HG03469 (cell line): ENCODE measurements around the gene CC2D2A.
"Not testable (repeated sequence)": the region's sequence is repeated elsewhere in the genome, so short reads cannot be mapped to it uniquely, and the experiment has no call there.

Source experiments
- ATAC-seq: cut with Tn5 transposase; IDR thresholded peaks from one replicate; pipeline ENCODE4 v1.9.1; 2021; ENCODE audit warnings: mild to moderate bottlenecking, moderate library complexity, moderate number of reproducible peaks; ENCODE audit not compliant: unreplicated experiment

Gene CC2D2A

GRCh38 chr4:15513545-15513944 lies 43.9 kb downstream of the CC2D2A start:
- ATAC-seq, result no peak

DNA sequence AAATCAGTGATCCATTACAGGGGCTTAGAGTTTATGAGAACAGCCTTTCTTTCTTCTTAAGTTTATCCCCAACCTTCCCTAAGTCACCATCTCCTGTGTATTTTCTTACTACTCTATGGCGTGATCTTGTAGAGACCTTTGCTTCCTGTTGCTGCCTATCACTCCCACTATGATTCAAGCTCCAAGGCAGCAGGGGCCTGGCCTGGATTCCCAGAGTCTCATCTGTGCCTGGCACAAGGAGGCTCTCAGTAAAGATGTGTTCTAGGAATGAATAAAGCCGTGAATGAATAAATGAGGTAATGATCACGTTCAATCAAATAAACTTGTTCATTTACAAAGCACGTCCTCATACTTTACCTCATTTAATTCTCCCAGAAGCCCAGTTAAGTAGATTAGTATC lies 45.4 kb downstream of the CC2D2A start:
- no peak for ATAC-seq

DNA sequence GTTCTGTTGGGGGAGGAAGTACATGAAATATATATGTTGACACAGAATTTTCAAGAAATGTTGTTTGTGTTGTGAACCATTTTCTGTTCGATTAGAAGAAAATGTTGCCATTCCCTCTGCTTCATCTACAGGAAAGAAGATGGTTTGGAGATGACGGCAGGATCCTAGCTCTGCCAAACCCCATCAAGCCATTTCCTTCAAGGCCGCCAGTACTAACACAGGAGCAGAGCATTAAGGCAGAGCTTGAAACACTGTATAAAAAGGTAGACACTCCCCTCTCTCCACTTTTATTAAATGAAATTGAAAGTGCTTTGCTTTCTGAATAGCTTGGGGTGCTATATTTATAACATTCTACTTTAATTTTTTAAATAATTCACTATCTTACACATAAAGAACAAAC lies 46.8 kb downstream of the CC2D2A start:
- no peak for ATAC-seq

- ATAC-seq, result not testable (repeated sequence)
These were observed 48.0 kb downstream of the CC2D2A start for GRCh38 chr4:15517681-15518080.

- no peak for ATAC-seq
These were observed 51.9 kb downstream of the CC2D2A start for GRCh38 chr4:15521442-15522039.

GRCh38 chr4:15525080-15525479 lies 55.4 kb downstream of the CC2D2A start:
- no peak for ATAC-seq

GRCh38 chr4:15526924-15527592 lies 57.4 kb downstream of the CC2D2A start:
- no peak for ATAC-seq

DNA sequence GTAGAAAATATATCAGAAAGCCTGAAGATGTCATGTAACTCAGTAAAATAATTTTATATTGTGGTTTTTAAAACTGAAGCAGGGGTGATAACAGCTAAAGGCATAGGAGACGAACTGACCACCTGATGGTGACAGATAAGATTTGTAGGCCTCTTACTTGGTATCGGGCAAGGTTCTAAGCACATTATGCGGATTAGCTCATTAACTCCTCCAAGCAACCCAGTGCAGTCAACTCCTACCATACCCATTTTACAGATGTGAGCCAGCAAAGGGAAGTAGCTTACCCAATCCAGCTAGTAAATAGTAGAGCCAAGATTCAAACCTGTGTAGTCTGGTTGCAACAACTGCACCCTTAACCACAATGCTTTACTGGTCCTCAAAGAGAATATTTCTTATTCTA lies 62.1 kb downstream of the CC2D2A start:
- ATAC-seq, result no peak

DNA sequence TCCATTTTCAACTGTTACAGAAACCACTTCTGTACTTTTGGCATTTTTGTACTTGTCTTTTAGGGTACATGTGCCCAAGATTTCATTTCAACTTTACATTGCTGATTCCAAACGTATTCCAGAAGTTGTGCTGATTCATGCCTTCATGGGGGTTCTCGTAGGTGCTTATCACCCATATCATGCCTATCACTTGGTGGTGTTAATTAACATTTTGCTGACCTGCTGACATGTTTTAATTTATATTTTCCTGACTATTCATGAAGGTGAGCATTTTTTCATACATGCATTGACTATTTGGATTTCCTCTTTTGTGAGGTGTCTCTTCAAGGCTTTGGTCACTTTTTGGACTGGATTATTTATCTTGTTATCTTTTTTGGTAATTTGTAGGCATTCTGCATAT lies 64.1 kb downstream of the CC2D2A start:
- ATAC-seq, result no peak

- no peak for ATAC-seq
These were observed 65.9 kb downstream of the CC2D2A start for GRCh38 chr4:15535599-15535998.

DNA sequence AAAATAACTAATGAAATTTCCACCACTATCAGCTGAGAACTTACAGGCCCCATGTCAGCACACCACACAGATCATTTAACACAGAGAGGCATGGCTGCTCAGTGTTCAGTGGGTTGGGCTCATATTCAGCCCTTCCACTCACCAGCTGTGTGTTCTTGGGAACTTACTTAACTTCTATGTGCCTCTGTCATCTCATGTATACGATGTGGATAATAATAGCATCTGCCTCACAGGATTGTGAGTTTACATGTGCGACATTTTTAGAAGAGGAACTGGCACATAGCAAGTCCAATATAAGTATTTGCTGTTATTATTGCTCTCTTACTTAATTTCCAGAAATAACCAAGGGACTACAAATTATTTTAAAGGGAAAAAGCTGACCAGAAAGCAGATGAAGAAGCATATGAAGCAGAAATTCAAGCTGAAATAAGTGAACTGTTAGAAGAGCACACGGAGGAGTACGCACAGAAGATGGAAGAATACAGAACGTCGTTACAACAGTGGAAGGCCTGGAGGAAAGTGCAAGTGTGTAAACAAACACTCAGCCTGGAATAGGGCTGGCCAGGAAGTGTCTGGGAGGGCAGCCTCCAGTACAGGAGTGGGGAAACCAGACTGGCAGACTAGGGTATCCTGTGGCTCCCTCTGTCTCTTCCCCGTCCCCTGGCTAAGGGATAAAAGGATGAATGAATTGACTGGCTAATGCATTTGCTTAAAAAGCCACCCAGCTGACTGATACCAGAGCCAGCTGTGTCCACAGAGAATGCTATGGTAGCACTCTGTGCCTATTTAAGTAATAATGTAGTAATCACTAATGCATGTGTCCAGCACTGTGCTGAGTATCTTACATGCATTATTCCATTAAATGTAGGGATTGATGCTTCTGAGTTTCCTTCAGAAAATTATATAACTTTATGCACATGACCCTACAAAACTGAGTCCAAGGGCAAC lies 67.1 kb downstream of the CC2D2A start:
- no peak for ATAC-seq

GRCh38 chr4:15541941-15542340 lies 72.3 kb downstream of the CC2D2A start:
- no peak for ATAC-seq

DNA sequence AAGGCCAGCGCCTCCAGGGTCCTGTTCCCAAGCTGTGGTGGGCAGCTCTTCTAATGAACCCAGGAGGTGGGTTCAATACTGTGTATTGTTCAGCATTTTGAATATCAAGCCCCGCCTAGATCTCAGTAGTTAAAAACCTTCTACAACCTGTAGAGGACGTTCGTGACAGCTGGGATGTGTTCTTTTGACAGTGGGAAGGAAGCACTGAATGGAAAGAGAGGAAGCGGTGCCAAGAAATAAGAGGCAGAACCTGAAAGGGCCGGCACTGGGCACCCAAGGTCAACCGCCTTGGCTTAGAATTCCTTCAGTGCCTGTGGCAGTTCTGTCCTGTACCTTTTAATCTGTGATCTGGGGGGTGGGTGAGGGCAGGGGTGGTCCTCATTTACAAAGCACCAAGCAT lies 73.1 kb downstream of the CC2D2A start:
- no peak for ATAC-seq

GRCh38 chr4:15543537-15544247 lies 74.0 kb downstream of the CC2D2A start:
- no peak for ATAC-seq

DNA sequence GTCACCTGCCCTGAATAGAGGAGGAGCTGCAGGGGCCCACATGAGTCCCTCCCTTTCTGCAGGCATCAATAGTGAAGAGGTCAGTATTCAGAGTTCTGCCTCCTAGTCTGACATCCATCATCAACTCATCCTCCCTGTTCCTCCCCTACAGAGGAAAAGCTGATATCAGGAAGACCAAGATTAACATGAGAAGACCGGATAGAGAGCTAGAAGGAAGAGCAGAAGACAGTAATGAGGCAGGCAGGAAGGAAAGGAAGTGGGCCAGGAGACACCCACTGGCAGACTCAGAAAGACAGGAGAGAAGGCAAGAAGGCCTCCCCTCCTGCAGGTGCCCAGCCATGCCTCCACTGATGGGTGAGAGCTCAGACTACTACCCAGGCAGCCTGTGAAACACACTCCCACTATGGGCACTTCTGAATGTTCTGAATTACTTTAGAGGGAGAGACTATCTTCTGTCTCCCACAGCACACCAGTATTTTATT lies 74.6 kb downstream of the CC2D2A start:
- ATAC-seq, result no peak

GRCh38 chr4:15545371-15545770 lies 75.7 kb downstream of the CC2D2A start:
- no peak for ATAC-seq

DNA sequence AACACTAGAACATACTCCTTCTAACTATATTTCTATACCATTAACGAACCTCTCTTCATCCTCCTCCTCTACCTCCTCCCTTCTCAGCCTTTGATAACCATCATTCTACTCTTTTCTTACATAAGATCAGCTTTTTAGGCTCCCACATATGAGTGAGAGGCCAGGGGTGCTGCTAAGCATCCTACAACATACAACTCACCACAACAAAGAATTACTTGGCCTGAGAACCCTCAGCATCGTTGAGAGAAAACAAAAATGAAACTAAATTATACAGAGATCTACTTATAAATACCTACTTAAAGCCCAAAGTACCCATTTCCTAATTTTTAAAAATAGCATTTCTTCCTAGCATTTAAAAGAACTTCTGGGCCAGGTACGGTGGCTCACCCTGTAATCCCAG lies 77.7 kb downstream of the CC2D2A start:
- peak; percentile 60 for ATAC-seq

- no peak for ATAC-seq
These were observed 80.8 kb downstream of the CC2D2A start for GRCh38 chr4:15550491-15550890.

- no peak for ATAC-seq
These were observed 82.2 kb downstream of the CC2D2A start for GRCh38 chr4:15551740-15552446.
